ENCODE results near the gene RNF14. TPM values are rescaled to one million over a fixed set of nuclear protein-coding genes. Genes with fewer than 3 reads are reported as not detected.

Gene RNF14
- total RNA-seq, 2 experiments from 2014 or later, result 32.5 to 35.7 TPM

GRCh38 chr5:141934099-141934844 is 34.6 kb upstream of the RNF14 start:
- no peaks in the 10 kb centered on the region for H3K27me3 Mint-ChIP-seq
- peaks cover 57% of the 10 kb centered on the region for H3K36me3 Mint-ChIP-seq (ENCODE audit: low read depth)
- POLR2A ChIA-PET, result interaction anchor here (1.5 to 1.9 kb wide), 2 partner anchors 11 to 24 kb away, joined by 3 to 7 read pairs; partner anchors contain the start of genes DELE1 and PCDH12
- DNase-seq, result no peak
- CTCF ChIA-PET, result interaction anchor here (1.3 kb wide), 1 partner anchor 8 kb away, joined by 3 read pairs; no protein-coding TSS in a partner anchor
- no peak overlapping the region for H3K4me3 Mint-ChIP-seq
- H3K27ac Mint-ChIP-seq, result no peak overlapping the region
- no peaks in the 10 kb centered on the region for H3K4me1 Mint-ChIP-seq
- H3K9me3 Mint-ChIP-seq, result no peaks in the 10 kb centered on the region

- CTCF ChIA-PET, result interaction anchor here (1.7 kb wide), 1 partner anchor 25 kb away, joined by 4 read pairs; no protein-coding TSS in a partner anchor
- Mint-ChIP-seq H3K4me3 (no peak overlapping the region), H3K27ac (no peak overlapping the region), H3K36me3 (ENCODE audit: low read depth) (peaks cover 55% of the 10 kb centered on the region), H3K27me3 (no peaks in the 10 kb centered on the region), H3K9me3 (no peaks in the 10 kb centered on the region), H3K4me1 (peaks cover 10% of the 10 kb centered on the region)
- no peak for DNase-seq
- POLR2A ChIA-PET, result interaction anchor here (1.5 kb wide), 1 partner anchor 23 kb away, joined by 3 read pairs; the partner anchor contains the start of gene PCDH12
These were observed 33.4 kb upstream of the RNF14 start for GRCh38 chr5:141935538-141935937.

- CTCF ChIA-PET, result interaction anchor here (1.0 to 9.9 kb wide), 6 partner anchors 18 to 249 kb away, joined by 3 to 72 read pairs (median 10); partner anchors contain the start of genes PCDH12 and RNF14
- no peak for DNase-seq
- Mint-ChIP-seq H3K4me3 (no peak overlapping the region), H3K9me3 (no peaks in the 10 kb centered on the region), H3K4me1 (peaks cover 23% of the 10 kb centered on the region), H3K27me3 (no peaks in the 10 kb centered on the region), H3K27ac (peak overlapping the region; percentile 52), H3K36me3 (ENCODE audit: low read depth) (peaks cover 24% of the 10 kb centered on the region)
- POLR2A ChIA-PET, result interaction anchor here (0.9 to 2.0 kb wide), 6 partner anchors 13 to 272 kb away, joined by 3 to 12 read pairs (median 4); partner anchors contain the start of genes DELE1, PCDH12 and RNF14
These were observed 28.1 kb upstream of the RNF14 start for GRCh38 chr5:141940695-141941271.

GRCh38 chr5:141941307-141941706 is 27.6 kb upstream of the RNF14 start:
- H3K27me3 Mint-ChIP-seq, result no peaks in the 10 kb centered on the region
- peaks cover 21% of the 10 kb centered on the region for H3K36me3 Mint-ChIP-seq (ENCODE audit: low read depth)
- H3K4me3 Mint-ChIP-seq, result no peak overlapping the region
- ChIA-PET CTCF (interaction anchor here (1.0 to 9.9 kb wide), 5 partner anchors 18 to 250 kb away, joined by 3 to 72 read pairs (median 15); partner anchors contain the start of genes PCDH12 and RNF14), POLR2A (interaction anchor here (1.2 to 2.0 kb wide), 4 partner anchors 12 to 272 kb away, joined by 3 to 12 read pairs (median 3); partner anchors contain the start of gene RNF14)
- peak overlapping the region; percentile 52 for H3K27ac Mint-ChIP-seq
- H3K9me3 Mint-ChIP-seq, result no peaks in the 10 kb centered on the region
- peaks cover 23% of the 10 kb centered on the region for H3K4me1 Mint-ChIP-seq
- DNase-seq, result no peak

- Mint-ChIP-seq H3K27ac (no peak overlapping the region), H3K36me3 (ENCODE audit: low read depth) (peaks cover 21% of the 10 kb centered on the region), H3K9me3 (no peaks in the 10 kb centered on the region), H3K4me1 (peaks cover 23% of the 10 kb centered on the region), H3K4me3 (no peak overlapping the region), H3K27me3 (no peaks in the 10 kb centered on the region)
- CTCF ChIA-PET, result interaction anchor here (1.0 to 9.9 kb wide), 5 partner anchors 8 to 277 kb away, joined by 3 to 72 read pairs (median 15); partner anchors contain the start of genes PCDH12 and RNF14
- DNase-seq, result no peak
- POLR2A ChIA-PET, result interaction anchor here (0.8 to 2.5 kb wide), 5 partner anchors 10 to 273 kb away, joined by 3 to 12 read pairs (median 3); partner anchors contain the start of genes DELE1 and RNF14
These were observed 27.1 kb upstream of the RNF14 start for GRCh38 chr5:141941779-141942178.

GRCh38 chr5:141942185-141942857 is 26.6 kb upstream of the RNF14 start:
- DNase-seq, result no peak
- no peaks in the 10 kb centered on the region for H3K27me3 Mint-ChIP-seq
- no peaks in the 10 kb centered on the region for H3K9me3 Mint-ChIP-seq
- peaks cover 21% of the 10 kb centered on the region for H3K36me3 Mint-ChIP-seq (ENCODE audit: low read depth)
- H3K27ac Mint-ChIP-seq, result no peak overlapping the region
- peaks cover 23% of the 10 kb centered on the region for H3K4me1 Mint-ChIP-seq
- H3K4me3 Mint-ChIP-seq, result no peak overlapping the region
- POLR2A ChIA-PET, result interaction anchor here (0.8 to 2.5 kb wide), 3 partner anchors 10 to 27 kb away, joined by 3 to 12 read pairs (median 11); partner anchors contain the start of genes DELE1 and RNF14
- CTCF ChIA-PET, result interaction anchor here (1.0 to 9.9 kb wide), 4 partner anchors 9 to 278 kb away, joined by 3 to 72 read pairs (median 12); partner anchors contain the start of gene PCDH12

- CTCF ChIA-PET, result interaction anchor here (2.1 to 9.9 kb wide), 3 partner anchors 15 to 280 kb away, joined by 7 to 72 read pairs (median 8); partner anchors contain the start of genes PCDH12 and RNF14
- no peak for DNase-seq
- POLR2A ChIA-PET, result interaction anchor here (0.8 to 2.5 kb wide), 3 partner anchors 14 to 307 kb away, joined by 3 to 11 read pairs (median 3); partner anchors contain the start of genes DELE1, HDAC3 and RELL2
- peaks cover 16% of the 10 kb centered on the region for H3K36me3 Mint-ChIP-seq (ENCODE audit: low read depth)
- no peaks in the 10 kb centered on the region for H3K9me3 Mint-ChIP-seq
- H3K27me3 Mint-ChIP-seq, result no peaks in the 10 kb centered on the region
- H3K27ac Mint-ChIP-seq, result no peak overlapping the region
- no peak overlapping the region for H3K4me3 Mint-ChIP-seq
- peaks cover 23% of the 10 kb centered on the region for H3K4me1 Mint-ChIP-seq
These were observed 24.8 kb upstream of the RNF14 start for GRCh38 chr5:141944076-141944475.

GRCh38 chr5:141945511-141946051 is 23.3 kb upstream of the RNF14 start:
- CTCF ChIA-PET, result interaction anchor here (9.9 kb wide), 1 partner anchor 13 kb away, joined by 72 read pairs; the partner anchor contains the start of gene PCDH12
- POLR2A ChIA-PET, result interaction anchor here (0.7 to 1.5 kb wide), 3 partner anchors 12 to 24 kb away, joined by 3 to 4 read pairs (median 3); partner anchors contain the start of genes PCDH12 and RNF14
- Mint-ChIP-seq H3K4me3 (no peak overlapping the region), H3K9me3 (no peaks in the 10 kb centered on the region), H3K27ac (no peak overlapping the region), H3K4me1 (peaks cover 17% of the 10 kb centered on the region), H3K27me3 (no peaks in the 10 kb centered on the region), H3K36me3 (ENCODE audit: low read depth) (peaks cover 4% of the 10 kb centered on the region)
- DNase-seq, result no peak

GRCh38 chr5:141947316-141947715 is 21.6 kb upstream of the RNF14 start:
- DNase-seq, result no peak
- POLR2A ChIA-PET, result interaction anchor here (1.1 kb wide), 1 partner anchor 11 kb away, joined by 4 read pairs; the partner anchor contains the start of gene PCDH12

GRCh38 chr5:141948812-141949211 is 20.1 kb upstream of the RNF14 start:
- H3K27me3 Mint-ChIP-seq, result no peaks in the 10 kb centered on the region
- POLR2A ChIA-PET, result interaction anchor here (1.1 kb wide), 1 partner anchor 9 kb away, joined by 3 read pairs; the partner anchor contains the start of gene PCDH12
- no peak overlapping the region for H3K4me3 Mint-ChIP-seq
- peaks cover 21% of the 10 kb centered on the region for H3K4me1 Mint-ChIP-seq
- H3K36me3 Mint-ChIP-seq (ENCODE audit: low read depth), result peaks cover 3% of the 10 kb centered on the region
- no peak overlapping the region for H3K27ac Mint-ChIP-seq
- DNase-seq, result no peak
- no peaks in the 10 kb centered on the region for H3K9me3 Mint-ChIP-seq
- CTCF ChIA-PET, result interaction anchor here (9.9 kb wide), 1 partner anchor 10 kb away, joined by 72 read pairs; the partner anchor contains the start of gene PCDH12

More at GRCh38 chr5:141947316-141947715, 21.6 kb upstream of the RNF14 start:
- Mint-ChIP-seq H3K4me1 (peaks cover 20% of the 10 kb centered on the region), H3K27me3 (no peaks in the 10 kb centered on the region), H3K27ac (no peak overlapping the region), H3K9me3 (no peaks in the 10 kb centered on the region), H3K4me3 (no peak overlapping the region), H3K36me3 (ENCODE audit: low read depth) (peaks cover 3% of the 10 kb centered on the region)
- CTCF ChIA-PET, result interaction anchor here (0.5 to 9.9 kb wide), 4 partner anchors 12 to 476 kb away, joined by 3 to 72 read pairs (median 3); partner anchors contain the start of genes PCDH12 and RNF14

- Mint-ChIP-seq H3K27me3 (no peaks in the 10 kb centered on the region), H3K9me3 (no peaks in the 10 kb centered on the region), H3K4me1 (peaks cover 27% of the 10 kb centered on the region), H3K36me3 (ENCODE audit: low read depth) (peaks cover 3% of the 10 kb centered on the region), H3K27ac (no peak overlapping the region), H3K4me3 (no peak overlapping the region)
- POLR2A ChIA-PET, result no interaction called here
- no peak for DNase-seq
- CTCF ChIA-PET, result interaction anchor here (9.9 kb wide), 1 partner anchor 9 kb away, joined by 72 read pairs; the partner anchor contains the start of gene PCDH12
These were observed 19.4 kb upstream of the RNF14 start for GRCh38 chr5:141949511-141949910.

Measured in activated CD4-positive, alpha-beta memory T cell treated with anti-CD3 and anti-CD28 coated beads, Interleukin-2, amount 10 ng/mL, durations not matched to agents 7 days and 5 days (primary cell).